Endometrial microvascular endothelial cells (primary cell): Measurements from ENCODE around the gene TRAF4. TPM values are rescaled to one million over a fixed set of nuclear protein-coding genes. Genes with fewer than 3 reads are reported as not detected.
"Not testable (repeated sequence)": the region's sequence is repeated elsewhere in the genome, so short reads cannot be mapped to it uniquely, and the experiment has no call there.

Experiments
- in situ Hi-C: cut with HindIII; loops from 2 replicates; pipeline ENCODE4 v1.10.0; 2017; ENCODE audit warnings: low sequenced_read_pairs, low pct_unique_long_range_greater_than_20kb; ENCODE audit errors: inconsistent ontology term
- total RNA-seq: library from RNA; depleted of rRNA; stranded (reverse); fragments of >200 nt; gene quantifications from one replicate; pipeline ENCODE4 v1.2.3, GENCODE V29; 2015; ENCODE audit errors: inconsistent ontology term

TRAF4 gene
- total RNA-seq, 1 donor from 2014 or later = 14.3 TPM

DNA sequence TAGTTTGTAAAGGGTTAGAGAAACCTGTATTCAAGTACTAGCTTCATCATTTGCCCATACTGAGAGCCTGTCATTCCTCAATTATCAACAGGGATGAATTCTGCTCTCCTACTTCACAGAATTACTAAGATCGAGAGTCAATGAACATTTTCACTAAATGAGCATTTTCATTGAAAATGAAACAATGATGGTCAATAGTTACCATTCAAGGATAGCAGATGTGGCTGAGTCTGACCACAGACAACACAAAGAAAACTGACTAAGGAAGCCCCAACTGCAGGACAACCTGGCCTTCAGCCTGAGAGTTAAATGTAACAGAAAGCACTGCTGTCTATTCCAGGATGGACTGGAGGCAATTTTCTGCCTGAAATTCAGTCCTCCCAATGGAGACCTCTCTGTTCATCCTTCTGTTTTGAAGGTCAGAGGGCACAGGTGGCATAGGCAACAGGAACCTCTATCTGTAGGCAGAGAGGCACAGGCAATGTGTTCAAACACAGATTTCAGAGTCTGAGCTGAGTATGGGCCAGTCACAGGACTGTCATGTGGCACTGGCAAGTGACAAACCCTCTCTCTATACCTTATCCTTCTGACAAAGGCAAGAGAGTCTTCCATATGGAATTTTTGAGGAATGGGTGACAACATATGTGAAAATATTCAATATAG is 19.5 kb downstream of the TRAF4 start:
- in situ Hi-C loops = no loop called here

DNA sequence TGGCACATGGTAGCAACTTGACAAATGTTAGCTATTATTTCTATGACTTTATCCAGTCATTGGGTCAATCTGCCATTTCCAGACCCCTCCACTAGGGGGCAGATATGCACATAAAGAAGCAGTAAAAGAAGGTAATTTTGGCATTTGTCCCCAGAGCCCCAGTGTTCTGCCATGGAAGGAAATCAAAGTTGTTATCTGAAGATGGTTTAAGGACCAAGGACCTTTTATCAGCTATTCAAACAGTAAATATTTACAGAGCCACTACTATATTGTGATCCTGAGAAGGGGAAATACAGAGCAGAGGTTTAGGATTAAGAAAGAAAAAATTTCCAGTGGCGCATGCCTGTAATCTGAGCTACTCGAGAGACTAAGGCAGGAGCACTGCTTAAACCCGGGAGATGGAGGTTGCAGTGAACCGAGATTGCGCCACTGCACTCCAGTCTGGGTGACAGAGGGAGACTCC is 20.0 kb downstream of the TRAF4 start:
- in situ Hi-C loops = no loop called here

DNA sequence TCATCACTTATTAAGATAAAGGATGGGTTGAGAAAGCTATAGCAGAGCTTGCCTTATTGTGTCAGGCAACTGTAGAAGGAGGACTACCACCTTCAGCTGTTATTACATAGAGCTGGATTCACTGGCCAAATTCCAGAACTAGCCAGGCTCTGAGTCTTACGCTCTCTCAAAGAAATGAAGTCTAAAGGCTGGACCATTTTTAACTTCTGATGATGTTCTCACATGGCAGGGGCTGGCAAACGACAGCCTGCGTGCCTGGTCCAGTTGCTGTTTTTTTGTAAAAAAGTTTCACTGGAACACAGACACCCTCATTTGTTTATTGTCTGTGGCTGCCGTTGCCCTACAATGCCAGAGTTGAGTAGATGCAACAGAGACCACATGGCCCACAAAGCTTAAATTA is 21.2 kb downstream of the TRAF4 start:
- in situ Hi-C loops = no loop called here

GRCh38 chr17:28773736-28774135 is 29.9 kb downstream of the TRAF4 start:
- in situ Hi-C loops = no loop called here

GRCh38 chr17:28774206-28774605 is 30.4 kb downstream of the TRAF4 start:
- in situ Hi-C loops = no loop called here

DNA sequence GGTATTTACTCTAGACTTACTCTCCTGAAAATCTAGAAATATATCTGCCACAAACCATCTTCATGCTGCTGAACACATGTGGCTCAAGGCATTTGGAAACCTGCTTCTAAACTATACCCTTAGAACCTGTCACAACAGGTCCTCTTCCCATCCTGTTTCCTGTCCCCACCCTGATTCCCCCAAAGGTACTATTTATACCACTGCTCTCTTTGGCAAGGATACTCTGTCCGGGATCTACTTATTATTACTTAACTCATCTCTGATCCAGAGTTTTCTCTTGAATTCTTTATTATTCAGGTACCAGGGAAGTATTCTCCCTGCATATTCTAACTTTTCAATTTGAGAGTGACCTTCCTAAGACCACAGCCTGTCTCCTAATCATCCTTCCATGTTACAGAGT is 33.4 kb downstream of the TRAF4 start:
- in situ Hi-C loops = no loop called here

GRCh38 chr17:28779601-28780000 is 35.8 kb downstream of the TRAF4 start:
- in situ Hi-C loops = not testable (repeated sequence)

GRCh38 chr17:28783161-28783560 is 39.4 kb downstream of the TRAF4 start:
- in situ Hi-C loops = no loop called here

- in situ Hi-C loops = no loop called here
Observed at GRCh38 chr17:28788100-28788499, 44.3 kb downstream of the TRAF4 start.

- in situ Hi-C loops = no loop called here
Observed at GRCh38 chr17:28792877-28793661, 49.3 kb downstream of the TRAF4 start.

DNA sequence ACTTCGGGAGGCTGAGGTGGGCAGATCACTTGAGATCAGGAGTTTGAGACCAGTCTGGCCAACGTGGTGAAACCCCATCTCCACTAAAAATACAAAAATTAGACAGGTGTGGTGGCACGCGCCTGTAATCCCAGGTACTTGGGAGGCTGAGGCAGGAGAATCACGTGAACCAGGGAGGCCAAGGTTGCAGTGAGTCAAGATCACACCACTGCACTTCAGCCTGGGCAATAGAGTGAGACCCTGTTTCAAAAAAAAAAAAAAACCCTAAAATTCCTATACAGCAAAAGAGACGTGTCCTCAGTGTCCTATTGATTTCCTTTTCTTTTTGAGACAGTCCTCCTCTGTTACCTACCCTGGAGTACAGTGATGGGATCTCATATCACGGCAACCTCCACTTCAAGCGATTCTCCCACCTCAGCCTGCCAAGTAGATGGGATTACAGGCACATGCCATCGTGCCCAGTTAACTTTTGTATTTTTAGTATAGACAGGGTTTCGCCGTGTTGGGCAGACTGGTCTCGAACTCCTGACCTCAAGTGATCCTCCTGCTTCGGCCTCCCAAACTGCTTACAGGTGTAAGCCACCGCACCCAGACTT is 51.1 kb downstream of the TRAF4 start:
- in situ Hi-C loops = not testable (repeated sequence)

DNA sequence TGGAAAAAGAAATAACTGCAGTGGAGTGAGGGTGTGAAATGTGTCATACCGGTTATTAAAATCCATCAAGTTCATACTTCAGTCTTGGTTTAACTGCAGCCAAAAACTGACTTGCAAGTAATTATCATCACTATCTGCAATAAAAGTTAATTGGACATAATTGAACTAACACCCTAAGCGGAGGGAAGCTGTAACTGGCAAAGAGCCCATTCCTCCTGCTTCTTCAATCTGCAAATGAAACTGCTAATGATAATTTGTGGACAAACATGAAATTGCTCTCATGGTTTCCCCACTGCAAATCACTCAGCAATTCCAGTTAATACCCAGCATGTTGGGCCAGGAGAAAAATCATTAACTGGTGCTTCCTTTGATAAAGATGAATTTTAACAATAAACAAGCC is 52.3 kb downstream of the TRAF4 start:
- in situ Hi-C loops = no loop called here

Other genes starting within 250 kb of the TRAF4 start
- gene FOXN1, start 237.7 kb upstream of the TRAF4 start, total RNA-seq = not detected
- gene UNC119, start 191.4 kb upstream of the TRAF4 start, total RNA-seq = 28.7 TPM
- gene PIGS, start 172.5 kb upstream of the TRAF4 start, total RNA-seq = 69.2 TPM
- gene ALDOC, start 167.1 kb upstream of the TRAF4 start, total RNA-seq = 8.9 TPM
- 63.3 TPM for gene SPAG5, start 145.0 kb upstream of the TRAF4 start, total RNA-seq
- gene RSKR, start 129.8 kb upstream of the TRAF4 start, total RNA-seq = 1.5 TPM
- 148 TPM for gene BLTP2, start 98.9 kb upstream of the TRAF4 start, total RNA-seq
- gene SDF2, start 82.1 kb upstream of the TRAF4 start, total RNA-seq = 60.8 TPM
- gene SUPT6H, start 81.8 kb upstream of the TRAF4 start, total RNA-seq = 38.7 TPM
- not detected for gene PROCA1, start 32.1 kb upstream of the TRAF4 start, total RNA-seq
- 31.1 TPM for gene RAB34, start 26.1 kb upstream of the TRAF4 start, total RNA-seq
- gene RPL23A, start 24.0 kb upstream of the TRAF4 start, total RNA-seq = 308 TPM
- gene TLCD1, start 17.8 kb upstream of the TRAF4 start, total RNA-seq = 7.7 TPM
- gene NEK8, start 15.2 kb upstream of the TRAF4 start, total RNA-seq = 1.0 TPM
- 23.0 TPM for gene FAM222B, start 98.8 kb downstream of the TRAF4 start, total RNA-seq
- gene ERAL1, start 111.0 kb downstream of the TRAF4 start, total RNA-seq = 120 TPM
- 102 TPM for gene FLOT2, start 153.7 kb downstream of the TRAF4 start, total RNA-seq
- gene DHRS13, start 159.1 kb downstream of the TRAF4 start, total RNA-seq = 11.3 TPM
- 14.4 TPM for gene PHF12, start 207.5 kb downstream of the TRAF4 start, total RNA-seq